ENCODE results near the gene SEC31B.

The SEC31B gene

GRCh38 chr10:100448951-100449350 lies 70.7 kb downstream of the SEC31B start:
- DNase-seq (ENCODE audit: low read depth in 2 of 2, low spot score in 1 of 2): no peak

GRCh38 chr10:100447663-100448062 lies 72.0 kb downstream of the SEC31B start:
- DNase-seq (ENCODE audit: low read depth in 2 of 2, low spot score in 1 of 2): no peak

DNA sequence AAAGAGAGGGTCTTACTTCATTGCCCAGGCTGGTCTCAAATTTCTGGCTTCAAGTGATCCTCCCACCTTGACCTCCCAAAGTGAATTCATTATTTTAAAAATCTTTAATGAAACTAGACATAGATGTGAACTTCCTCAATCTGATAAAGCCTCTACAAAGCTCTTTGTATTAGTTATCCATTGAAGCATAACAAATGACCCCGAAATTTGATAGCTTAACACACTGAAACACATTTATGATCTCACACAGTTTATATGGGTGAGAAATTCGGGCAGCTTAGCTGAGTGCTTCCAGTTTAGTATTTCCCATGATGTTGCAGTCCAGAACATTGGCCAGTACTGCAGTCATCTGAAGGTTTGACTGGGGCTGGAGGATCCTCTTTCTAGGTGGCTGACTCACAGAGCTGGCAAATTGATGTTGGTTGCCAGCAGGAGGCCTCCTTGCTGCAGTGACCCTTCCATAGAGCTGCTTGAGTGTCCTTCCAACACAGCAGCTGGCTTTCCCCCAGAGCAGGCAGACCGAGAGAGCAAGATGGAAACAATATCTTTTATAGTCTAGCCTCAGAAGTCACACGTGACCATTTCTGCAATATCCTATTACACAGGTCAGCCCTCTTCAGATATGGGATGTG lies 73.4 kb downstream of the SEC31B start:
- DNase-seq (ENCODE audit: low read depth in 2 of 2, low spot score in 1 of 2): no peak

GRCh38 chr10:100442548-100442947 lies 77.1 kb downstream of the SEC31B start:
- no peak for DNase-seq (ENCODE audit: low read depth in 2 of 2, low spot score in 1 of 2)

DNA sequence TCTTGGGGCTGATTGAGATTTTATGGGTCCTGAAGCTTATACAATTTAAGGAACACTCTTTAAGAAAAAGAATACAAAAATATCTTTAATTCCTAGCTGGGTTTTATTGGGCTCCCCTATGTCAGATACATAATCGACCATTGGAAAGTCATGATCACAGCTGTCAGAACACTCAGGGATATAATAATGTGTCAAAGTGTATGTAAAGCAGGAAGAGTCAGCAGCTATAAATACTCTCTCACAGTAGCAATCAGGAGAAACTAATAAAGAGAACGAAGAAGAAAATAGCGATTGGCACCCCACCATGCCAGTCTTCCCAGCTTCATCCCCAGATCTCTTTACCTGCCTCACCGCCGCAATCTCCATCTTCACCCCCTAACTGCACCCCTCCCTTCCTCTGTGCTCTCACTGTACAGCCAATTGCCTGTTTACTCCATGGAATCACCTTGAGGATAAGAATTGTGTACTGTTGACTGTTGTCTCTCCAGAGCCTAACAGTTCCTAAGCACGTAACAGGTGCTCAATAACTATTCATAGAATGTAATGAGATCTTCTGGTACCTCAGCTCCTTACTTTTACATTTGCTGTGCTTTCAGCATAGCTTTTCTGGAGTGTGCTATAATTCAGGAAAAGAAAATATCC lies 80.9 kb downstream of the SEC31B start:
- DNase-seq (ENCODE audit: low read depth in 2 of 2, low spot score in 1 of 2): no peak

All from stimulated activated CD8-positive, alpha-beta memory T cell treated with anti-CD3 and anti-CD28 coated beads, Interleukin-4, amount 100 ng/mL, for 1 hour (primary cell).